G401.6 (cell line): ENCODE data around the gene PDLIM5.
"Not testable (repeated sequence)": the region's sequence is repeated elsewhere in the genome, so short reads cannot be mapped to it uniquely, and the experiment has no call there.

Experiments
- FAIRE-seq: peaks from 2 replicates; lab custom pipeline; 2012; peaks lifted over from hg19 to GRCh38; lab: Jason Lieb, UNC

The PDLIM5 gene

DNA sequence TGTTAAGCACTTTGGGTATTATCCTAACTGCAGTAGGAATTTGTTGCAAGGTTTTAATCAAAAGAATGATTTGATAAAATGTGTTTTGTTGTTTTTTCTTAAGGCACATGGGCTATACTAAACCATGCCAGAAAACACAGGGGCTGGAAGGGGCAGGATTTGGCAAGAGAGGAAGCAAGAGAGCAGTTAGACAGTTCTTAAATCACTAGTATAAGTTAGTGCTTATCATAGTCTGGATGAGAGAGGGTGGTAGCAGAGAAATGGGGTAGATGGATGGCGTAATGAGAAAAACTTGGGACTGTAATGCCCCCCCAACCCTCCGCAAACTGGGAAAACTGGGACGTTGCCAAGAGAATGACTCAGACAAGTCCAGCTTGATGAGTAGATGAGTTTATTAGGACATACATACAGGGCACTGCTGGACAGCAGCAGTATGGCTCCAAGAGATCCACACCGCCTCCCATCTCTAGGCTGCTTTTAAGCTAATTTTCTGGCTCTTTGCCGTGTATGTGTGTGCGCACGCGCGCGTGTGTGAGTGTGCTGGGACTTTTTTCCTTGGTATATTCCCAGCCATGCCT lies 151.5 kb downstream of the PDLIM5 start:
- no peak for FAIRE-seq

DNA sequence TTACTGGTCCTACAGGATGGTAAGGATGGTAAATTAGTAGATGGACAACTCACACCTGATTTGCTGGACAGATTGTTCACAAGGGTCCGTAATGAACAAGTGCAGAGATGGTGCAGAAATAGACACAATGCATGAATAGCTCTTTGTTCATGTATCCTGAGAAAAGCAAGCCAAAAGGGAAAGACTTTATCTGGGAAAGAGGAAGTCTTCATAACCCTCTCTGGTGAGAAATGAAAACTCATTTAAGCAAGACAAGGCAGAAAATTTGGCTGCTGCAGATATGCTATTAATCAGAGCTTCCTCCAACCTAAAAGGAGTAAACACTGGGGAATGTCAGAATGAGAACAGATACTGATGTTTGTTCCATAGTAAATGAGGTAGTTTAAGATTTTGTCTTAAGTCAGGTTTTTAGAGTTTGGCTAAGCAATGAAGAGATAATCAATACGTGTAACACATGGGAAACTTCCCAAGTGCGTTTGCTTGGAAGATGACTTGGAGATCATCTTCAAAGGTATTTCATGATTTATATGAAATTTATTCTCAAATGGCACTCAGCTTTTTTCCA lies 153.6 kb downstream of the PDLIM5 start:
- FAIRE-seq, result no peak

GRCh38 chr4:94610145-94610544 lies 158.4 kb downstream of the PDLIM5 start:
- FAIRE-seq, result no peak

DNA sequence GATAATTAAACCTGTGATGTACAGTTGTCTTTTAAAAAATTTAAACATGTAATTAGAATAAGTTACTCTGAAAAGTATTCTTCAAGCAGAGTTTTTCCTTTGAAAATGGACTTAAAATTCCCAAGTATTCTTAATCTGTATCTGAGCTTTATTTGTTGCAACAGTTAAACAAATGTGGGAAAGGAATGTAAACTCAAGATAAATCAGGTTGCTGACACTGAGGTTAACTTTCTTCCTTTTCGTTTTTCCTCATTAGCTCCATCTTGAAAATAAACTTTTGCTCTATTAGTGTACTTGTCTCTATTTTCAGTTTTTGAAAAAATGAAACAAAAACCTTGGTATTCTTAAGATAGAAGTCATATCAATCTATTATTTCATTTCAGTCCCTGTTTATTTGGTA lies 161.5 kb downstream of the PDLIM5 start:
- FAIRE-seq, result no peak

GRCh38 chr4:94615451-94615850 lies 163.7 kb downstream of the PDLIM5 start:
- FAIRE-seq, result no peak

GRCh38 chr4:94621491-94622080 lies 169.8 kb downstream of the PDLIM5 start:
- FAIRE-seq, result peak; percentile 92

DNA sequence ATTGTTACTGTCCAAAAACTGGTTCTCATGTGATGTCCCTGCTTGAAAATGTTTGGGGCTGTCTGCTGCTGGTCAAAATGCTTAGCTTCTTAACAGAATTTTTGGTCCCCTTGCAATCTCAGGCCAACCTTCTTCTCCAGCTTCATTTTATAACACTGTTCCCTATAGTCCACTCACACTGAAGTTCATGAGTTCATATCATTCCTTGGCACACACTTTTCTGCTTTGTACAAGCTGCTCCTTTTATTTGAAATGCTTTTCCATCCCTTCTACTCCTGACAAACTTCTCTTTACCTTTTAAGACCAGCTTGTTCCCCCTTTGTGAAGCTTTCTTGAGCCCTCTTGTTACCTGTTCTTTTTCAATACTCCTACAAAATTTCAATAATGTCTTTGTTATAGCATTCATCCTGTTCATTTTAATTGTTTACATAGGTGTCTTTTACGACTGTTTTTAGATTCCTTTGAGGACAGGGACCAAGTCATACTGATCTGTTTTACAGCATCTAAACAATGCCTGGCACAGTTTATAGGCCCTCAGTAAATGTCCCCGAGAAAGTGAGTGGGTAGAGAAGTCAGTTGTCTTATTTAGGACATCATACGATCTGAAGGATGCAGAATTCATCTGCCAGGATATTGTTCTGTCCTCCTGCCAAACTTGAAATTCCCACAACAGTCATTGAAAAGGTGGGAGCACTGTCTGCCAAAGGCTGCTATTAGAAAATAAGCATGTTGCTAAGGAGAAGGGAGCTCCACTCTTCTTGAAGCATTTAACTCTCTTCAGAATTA lies 171.6 kb downstream of the PDLIM5 start:
- no peak for FAIRE-seq

GRCh38 chr4:94626942-94627341 lies 175.2 kb downstream of the PDLIM5 start:
- FAIRE-seq, result no peak

GRCh38 chr4:94629058-94629457 lies 177.3 kb downstream of the PDLIM5 start:
- FAIRE-seq, result not testable (repeated sequence)

DNA sequence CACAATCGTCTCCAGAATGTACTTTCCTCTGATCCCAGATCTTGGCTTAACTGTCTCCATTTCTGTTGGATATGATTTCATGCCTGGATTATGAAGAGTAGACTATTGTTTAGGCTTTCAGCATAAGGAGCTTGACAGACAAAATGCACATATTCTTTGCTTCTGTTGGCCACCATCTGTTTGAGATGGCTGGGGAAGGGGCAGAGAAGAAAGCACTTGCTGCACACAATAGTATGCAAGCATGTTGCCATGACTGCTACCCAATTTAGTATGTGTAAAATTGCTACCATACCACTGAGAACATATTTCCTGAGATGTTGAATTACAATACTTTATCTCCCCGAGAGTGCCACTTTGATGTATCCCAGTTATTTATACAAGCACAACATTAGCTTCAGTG lies 178.1 kb downstream of the PDLIM5 start:
- no peak for FAIRE-seq

DNA sequence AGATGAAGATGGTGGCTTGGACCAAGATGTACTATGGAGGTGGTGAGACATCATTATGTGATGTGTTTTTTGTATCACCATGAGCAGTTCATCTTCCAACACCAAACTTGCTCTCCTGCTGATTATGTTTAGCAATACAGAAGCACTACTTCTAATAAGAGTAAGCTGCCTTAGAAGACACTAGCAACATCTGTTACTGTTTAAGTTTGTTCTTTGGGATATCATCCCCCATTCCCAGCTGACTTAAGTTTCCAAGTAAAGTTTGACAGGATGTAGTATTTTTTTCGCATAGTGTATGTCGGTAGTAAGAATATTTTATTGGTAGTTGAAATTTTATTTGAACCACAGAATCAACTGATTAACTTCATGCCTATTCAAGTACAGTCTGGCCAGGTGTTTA lies 182.5 kb downstream of the PDLIM5 start:
- no peak for FAIRE-seq

GRCh38 chr4:94635177-94635576 lies 183.4 kb downstream of the PDLIM5 start:
- FAIRE-seq, result no peak

- FAIRE-seq, result no peak
Observed at GRCh38 chr4:94636004-94636403, 184.3 kb downstream of the PDLIM5 start.

DNA sequence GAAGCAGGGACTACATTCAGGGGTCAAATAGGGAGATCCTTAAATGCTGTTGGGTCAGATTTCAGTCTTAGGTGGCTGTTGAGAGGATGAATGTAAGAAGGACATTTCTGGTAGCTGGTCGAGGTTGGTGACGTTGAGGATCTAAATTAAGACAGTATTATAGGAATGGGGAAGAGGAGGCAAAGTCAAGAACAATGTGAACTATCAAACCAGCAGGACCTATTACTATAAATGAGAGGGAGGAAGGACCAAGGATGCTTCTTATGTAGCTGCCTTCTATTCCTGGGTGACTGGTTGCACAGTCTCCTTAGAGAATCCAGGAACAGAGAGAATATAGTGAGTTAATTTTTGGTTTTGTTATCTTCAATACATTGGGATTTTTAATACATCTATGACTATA lies 187.6 kb downstream of the PDLIM5 start:
- no peak for FAIRE-seq

- FAIRE-seq, result no peak
Observed at GRCh38 chr4:94640151-94640550, 188.4 kb downstream of the PDLIM5 start.

- no peak for FAIRE-seq
Observed at GRCh38 chr4:94641702-94642560, 190.2 kb downstream of the PDLIM5 start.

DNA sequence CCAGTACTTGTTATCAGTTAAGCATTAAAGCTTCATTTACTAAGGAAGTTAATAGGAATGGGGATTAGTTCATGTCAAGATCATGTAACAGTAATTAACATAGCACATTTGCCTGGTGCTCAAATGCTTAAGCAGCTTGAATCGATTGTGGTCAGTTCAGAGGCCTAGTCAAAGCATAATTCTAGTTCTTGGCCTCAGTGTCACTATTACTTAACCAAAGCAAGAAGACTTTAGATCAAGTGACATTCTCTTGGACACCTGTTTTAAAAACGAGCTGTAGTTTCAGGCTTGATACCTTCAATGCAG lies 190.8 kb downstream of the PDLIM5 start:
- no peak for FAIRE-seq

GRCh38 chr4:94648699-94649098 lies 197.0 kb downstream of the PDLIM5 start:
- no peak for FAIRE-seq

GRCh38 chr4:94649381-94650133 lies 197.8 kb downstream of the PDLIM5 start:
- no peak for FAIRE-seq

DNA sequence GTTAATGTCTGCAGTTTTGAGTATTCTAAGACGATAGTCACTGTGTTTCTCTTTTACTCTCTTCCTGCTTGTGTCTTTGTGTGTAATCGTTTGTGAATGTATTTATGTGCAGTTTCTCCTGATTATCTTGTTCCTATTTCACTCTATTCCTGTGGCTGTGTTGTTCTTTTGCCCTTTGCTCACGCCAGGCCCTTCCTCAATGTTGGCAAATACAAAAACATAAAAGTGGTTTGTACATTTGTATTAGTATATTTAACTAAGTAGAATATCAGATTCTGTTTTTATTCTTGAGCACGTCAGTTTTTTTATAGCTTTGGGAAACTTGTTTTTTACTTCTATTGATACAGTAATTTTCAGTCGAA lies 198.4 kb downstream of the PDLIM5 start:
- FAIRE-seq, result no peak

DNA sequence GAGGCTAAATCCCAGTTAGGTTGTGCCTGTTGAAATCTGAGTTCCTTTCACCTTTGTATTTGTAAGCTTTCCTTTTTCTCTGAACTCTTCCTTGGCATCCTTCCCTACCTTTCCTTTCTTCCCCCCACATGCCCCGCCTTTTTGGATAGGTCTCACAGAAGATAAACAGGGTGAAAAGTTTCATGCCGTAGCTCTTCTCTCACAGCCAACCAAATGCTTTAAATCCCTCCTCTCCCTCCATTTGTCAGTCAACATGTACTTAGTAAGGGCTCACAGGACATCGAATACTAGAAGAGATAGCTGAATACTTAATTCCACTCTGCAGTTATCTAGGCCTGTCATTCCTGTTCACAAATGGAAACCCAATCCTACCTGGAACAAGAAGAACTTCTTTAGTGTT lies 198.9 kb downstream of the PDLIM5 start:
- no peak for FAIRE-seq

- FAIRE-seq, result no peak
Observed at GRCh38 chr4:94653095-94653649, 201.4 kb downstream of the PDLIM5 start.
